Activated gamma-delta T cell treated with Interleukin-2 at 50 U/mL for 16 hours (primary cell): ENCODE data around the gene MAEA.

Source experiments
- DNase-seq: peaks from one replicate; pipeline ENCODE4 v3.0.0-alpha.2; 2020

MAEA gene

DNA sequence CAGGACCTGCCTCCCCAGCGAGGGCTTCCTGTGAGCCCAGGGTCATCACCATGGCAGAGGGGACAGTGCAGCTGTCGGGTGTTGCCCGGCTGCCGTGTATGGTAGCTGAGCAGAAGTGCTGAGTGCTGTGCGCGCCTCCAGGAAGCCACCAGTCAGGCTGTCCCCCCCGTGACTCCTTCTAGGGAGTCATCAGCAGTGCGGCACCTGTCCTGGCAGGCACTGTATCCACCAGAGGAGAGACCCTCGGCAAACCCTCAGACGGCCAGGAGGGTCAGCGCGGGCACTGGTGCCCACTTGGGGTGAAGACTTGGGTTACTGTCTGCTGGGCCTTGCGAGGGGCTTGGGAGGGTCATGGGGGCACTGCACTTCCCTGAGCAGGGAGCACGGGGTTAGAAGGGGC, 65.7 kb downstream of the MAEA start:
- no peak for DNase-seq

GRCh38 chr4:1356181-1356998, 66.7 kb downstream of the MAEA start:
- DNase-seq: peak; percentile 32

DNA sequence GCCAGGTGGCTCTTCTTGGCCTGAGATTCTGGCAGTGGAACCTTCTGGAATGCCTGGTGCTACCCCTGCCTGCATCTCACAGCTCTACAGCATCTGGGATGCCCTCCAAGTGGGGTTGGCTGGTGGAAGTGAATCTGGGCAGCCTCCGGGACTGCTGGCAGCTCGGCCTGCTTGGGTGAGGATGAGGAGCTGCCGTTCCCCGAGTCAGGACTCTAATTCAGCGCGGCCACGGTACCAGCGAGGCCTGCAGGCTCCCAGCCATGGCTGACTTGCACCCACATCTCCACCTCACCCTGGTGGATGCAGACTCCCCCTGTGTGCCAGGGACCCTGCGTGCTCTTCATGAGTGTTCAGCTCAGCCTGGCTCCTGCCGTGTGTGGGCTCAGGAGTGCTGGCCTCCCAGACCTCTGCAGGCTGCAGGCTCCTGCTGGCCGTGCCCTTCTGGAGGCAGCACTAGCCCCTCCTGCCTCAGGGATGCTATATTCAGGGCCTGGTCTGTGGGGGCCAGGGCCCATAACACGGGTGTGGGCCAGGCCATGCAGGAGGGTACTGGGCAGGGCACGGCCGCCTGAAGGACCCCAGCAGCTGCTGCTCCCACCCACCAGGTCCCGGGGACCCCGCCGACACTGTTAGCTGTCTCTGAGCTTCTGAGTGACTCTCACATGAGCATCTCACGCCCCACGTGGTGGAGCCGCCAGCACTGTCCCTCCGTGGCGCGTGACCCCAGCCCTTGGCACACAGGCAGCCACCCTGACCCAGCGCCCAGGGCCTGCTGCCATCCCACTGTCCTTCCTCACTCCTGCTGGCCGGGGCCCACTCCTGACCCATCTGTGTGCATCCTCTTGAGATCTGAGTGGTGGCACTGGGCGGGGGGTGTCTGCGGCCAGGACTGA, 67.9 kb downstream of the MAEA start:
- no peak for DNase-seq

- DNase-seq: no peak
Measured at GRCh38 chr4:1358421-1359143, 68.9 kb downstream of the MAEA start.

DNA sequence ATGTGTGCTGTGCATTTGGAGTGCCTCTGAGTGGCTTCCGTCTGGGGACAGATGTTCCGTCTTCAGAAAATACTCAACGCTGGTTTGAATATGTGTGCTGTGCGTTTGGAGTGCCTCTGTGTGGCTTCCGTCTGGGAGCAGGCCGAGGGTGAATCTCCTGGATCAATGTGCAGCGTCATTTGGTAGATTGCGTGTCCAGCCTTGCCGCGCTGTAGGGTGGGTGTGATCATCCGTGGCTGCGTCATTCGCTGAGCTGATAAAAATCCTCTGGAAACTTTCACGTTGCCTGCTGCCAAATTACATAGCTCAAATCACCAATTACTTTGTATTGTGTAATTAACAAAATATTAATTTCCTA, 69.4 kb downstream of the MAEA start:
- no peak for DNase-seq

GRCh38 chr4:1359976-1360375, 70.3 kb downstream of the MAEA start:
- no peak for DNase-seq

GRCh38 chr4:1360423-1361283, 71.0 kb downstream of the MAEA start:
- no peak for DNase-seq

- DNase-seq: no peak
Measured at GRCh38 chr4:1361431-1361830, 71.7 kb downstream of the MAEA start.

GRCh38 chr4:1362046-1362445, 72.4 kb downstream of the MAEA start:
- no peak for DNase-seq

DNA sequence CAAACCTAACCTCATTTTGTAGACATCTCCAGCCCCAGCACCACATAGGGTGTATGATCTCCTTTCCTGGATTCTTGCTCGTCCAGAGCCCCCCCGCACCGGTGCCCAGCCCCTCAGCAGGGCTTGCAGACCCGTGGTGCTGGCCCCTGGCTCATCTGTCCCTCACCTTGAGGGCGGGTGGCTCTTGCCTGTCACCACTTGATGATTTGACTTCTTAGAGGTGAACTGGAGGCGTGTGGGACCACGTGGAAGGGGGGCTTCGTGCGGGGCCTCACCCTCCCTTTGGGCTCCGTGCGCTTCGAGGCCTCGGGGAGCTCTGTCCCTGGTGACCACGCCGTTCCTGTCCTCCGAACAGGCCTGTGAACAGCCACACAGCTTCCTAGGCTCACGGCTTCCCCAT, 72.8 kb downstream of the MAEA start:
- no peak for DNase-seq

DNA sequence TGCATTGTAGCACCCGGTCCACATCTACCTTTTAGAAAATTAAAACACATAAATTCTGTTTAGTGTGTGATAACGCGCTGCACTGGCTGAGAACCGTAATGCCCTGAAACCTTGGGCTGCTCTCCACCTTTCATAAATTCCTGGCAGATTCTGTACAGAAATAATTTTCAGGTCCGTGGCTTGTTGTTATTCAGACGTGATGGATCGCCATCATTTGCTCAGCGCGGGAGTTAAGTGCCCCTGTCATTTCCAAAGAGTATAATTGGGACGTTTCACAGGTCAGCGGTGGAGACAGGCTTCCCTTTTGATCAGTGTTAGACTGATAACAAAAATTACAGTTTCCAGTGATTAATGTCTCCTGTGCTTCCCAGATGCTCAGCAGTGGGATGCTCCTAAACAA, 73.8 kb downstream of the MAEA start:
- no peak for DNase-seq

DNA sequence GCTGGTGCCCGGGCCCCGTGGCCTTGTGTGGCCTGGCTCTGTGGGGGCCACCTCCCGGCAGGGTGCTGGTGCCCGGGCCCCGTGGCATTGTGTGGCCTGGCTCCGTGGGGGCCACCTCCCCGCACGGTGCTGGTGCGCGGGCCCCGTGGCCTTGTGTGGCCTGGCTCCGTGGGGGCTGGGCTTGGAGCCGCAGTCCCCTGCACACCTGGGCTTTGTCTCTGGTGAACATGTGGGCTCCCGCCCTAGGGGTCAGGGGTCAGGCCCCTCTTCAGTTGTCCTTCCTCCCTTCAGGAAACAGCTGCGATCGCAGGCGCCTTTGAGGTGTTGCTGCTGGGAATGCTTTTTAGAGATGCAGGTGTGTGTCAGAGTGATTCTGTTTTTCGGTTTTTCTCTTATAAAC, 74.5 kb downstream of the MAEA start:
- no peak for DNase-seq

- no peak for DNase-seq
Measured at GRCh38 chr4:1364748-1365147, 75.1 kb downstream of the MAEA start.

GRCh38 chr4:1365271-1366178, 75.8 kb downstream of the MAEA start:
- no peak for DNase-seq

GRCh38 chr4:1366371-1367229, 76.9 kb downstream of the MAEA start:
- no peak for DNase-seq

- DNase-seq: no peak
Measured at GRCh38 chr4:1367230-1367935, 77.7 kb downstream of the MAEA start.

GRCh38 chr4:1367936-1368289, 78.2 kb downstream of the MAEA start:
- DNase-seq: no peak

DNA sequence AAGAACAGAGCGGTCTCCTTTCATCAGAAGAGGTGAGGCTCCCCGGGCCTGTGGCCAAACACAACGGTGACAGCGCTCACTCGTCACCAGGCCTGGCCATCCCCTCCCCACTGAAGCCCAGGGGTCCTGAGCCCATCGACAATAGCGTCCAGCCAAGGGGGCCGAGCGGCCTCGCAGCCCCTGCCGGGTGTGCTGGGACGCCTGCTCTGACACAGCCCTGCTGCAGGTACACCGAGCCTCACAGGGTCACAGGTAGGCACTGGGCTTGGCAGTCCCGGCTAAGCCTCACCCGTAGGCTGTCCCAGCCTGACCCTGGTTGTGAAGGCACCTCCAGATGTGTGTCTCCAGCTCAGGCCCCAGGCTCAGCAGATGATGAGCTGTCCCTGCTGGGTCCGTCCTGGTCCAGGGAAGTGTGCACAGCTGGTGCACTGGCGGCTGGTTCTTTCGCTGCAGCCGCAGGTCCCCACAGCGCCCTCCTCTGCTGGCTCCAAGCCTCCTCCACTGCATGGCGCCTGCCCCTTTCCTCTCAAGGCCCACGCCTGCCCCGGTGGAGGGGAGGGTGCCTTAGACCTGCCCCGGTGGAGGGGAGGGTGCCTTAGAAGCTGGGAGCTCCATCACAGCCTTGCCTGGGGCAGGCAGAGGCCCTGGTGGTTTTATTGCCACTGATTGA, 78.9 kb downstream of the MAEA start:
- DNase-seq: no peak

GRCh38 chr4:1369091-1369450, 79.4 kb downstream of the MAEA start:
- DNase-seq: no peak
